Endothelial cell (in vitro differentiated cells): ENCODE data around the gene CPVL. TPM values are rescaled to one million over a fixed set of nuclear protein-coding genes. Genes with fewer than 3 reads are reported as not detected.

Source experiments
- DNase-seq: peaks from one replicate; pipeline ENCODE4 v3.0.0; 2021; ENCODE audit warnings: low spot score
- H3K27ac Mint-ChIP-seq: one replicate; pipeline ENCODE4 v1.8.0; 2021; ENCODE audit warnings: mixed read lengths, inconsistent platforms; ENCODE audit not compliant: unreplicated experiment
- H3K27me3 Mint-ChIP-seq: one replicate; pipeline ENCODE4 v1.8.0; 2021; ENCODE audit warnings: mild to moderate bottlenecking, moderate library complexity, mixed read lengths, inconsistent platforms; ENCODE audit not compliant: unreplicated experiment
- H3K36me3 Mint-ChIP-seq: one replicate; pipeline ENCODE4 v1.8.0; 2021; ENCODE audit warnings: mild to moderate bottlenecking, low read depth, mixed read lengths, inconsistent platforms; ENCODE audit not compliant: unreplicated experiment
- H3K4me1 Mint-ChIP-seq: one replicate; pipeline ENCODE4 v1.8.0; 2021; ENCODE audit warnings: mild to moderate bottlenecking, mixed read lengths, inconsistent platforms; ENCODE audit not compliant: unreplicated experiment
- H3K4me3 Mint-ChIP-seq: one replicate; pipeline ENCODE4 v1.8.0; 2021; ENCODE audit warnings: mild to moderate bottlenecking, mixed read lengths, inconsistent platforms; ENCODE audit not compliant: unreplicated experiment
- H3K9me3 Mint-ChIP-seq: one replicate; pipeline ENCODE4 v1.8.0; 2021; ENCODE audit warnings: mixed read lengths, inconsistent platforms; ENCODE audit not compliant: unreplicated experiment
- CTCF ChIP-seq: fragments of 200-600 bp; sonication (generic); IDR thresholded peaks from one replicate; pipeline ENCODE4 v1.5.0; 2021; ENCODE audit warnings: antibody characterized with exemption; ENCODE audit not compliant: unreplicated experiment
- total RNA-seq: library from RNA; stranded (reverse); fragmentation: NEBNext Ultra II Directional; extraction: Animal tissue kit (Norgen Biotek cat#: 25700); gene quantifications from one replicate; pipeline ENCODE4 v1.2.1, GENCODE V29; 2021; ENCODE audit not compliant: unreplicated experiment

The CPVL gene
- total RNA-seq, 1 donor from 2014 or later: 21.8 TPM

- Mint-ChIP-seq H3K4me3 (no peak overlapping the region), H3K27ac (no peak overlapping the region), H3K36me3 (no peaks in the 10 kb centered on the region), H3K4me1 (peaks cover 11% of the 10 kb centered on the region), H3K27me3 (peaks cover 12% of the 10 kb centered on the region), H3K9me3 (no peaks in the 10 kb centered on the region)
- no peak for DNase-seq
- TF ChIP-seq CTCF: no peak
These were observed 46.5 kb upstream of the CPVL start for GRCh38 chr7:29192811-29193210.

GRCh38 chr7:29192323-29192722, 46.0 kb upstream of the CPVL start:
- Mint-ChIP-seq H3K4me3 (no peak overlapping the region), H3K27me3 (peaks cover 12% of the 10 kb centered on the region), H3K27ac (no peak overlapping the region), H3K9me3 (no peaks in the 10 kb centered on the region), H3K36me3 (no peaks in the 10 kb centered on the region), H3K4me1 (peaks cover 12% of the 10 kb centered on the region)
- TF ChIP-seq CTCF: no peak
- DNase-seq: no peak

GRCh38 chr7:29190349-29191045, 44.2 kb upstream of the CPVL start:
- DNase-seq: no peak
- TF ChIP-seq CTCF: no peak
- Mint-ChIP-seq H3K4me1 (peaks cover 10% of the 10 kb centered on the region), H3K4me3 (no peak overlapping the region), H3K27me3 (peaks cover 9% of the 10 kb centered on the region), H3K27ac (no peak overlapping the region), H3K9me3 (no peaks in the 10 kb centered on the region), H3K36me3 (no peaks in the 10 kb centered on the region)

GRCh38 chr7:29189743-29190201, 43.4 kb upstream of the CPVL start:
- H3K4me3 Mint-ChIP-seq: no peak overlapping the region
- no peak overlapping the region for H3K27ac Mint-ChIP-seq
- H3K27me3 Mint-ChIP-seq: peaks cover 7% of the 10 kb centered on the region
- no peaks in the 10 kb centered on the region for H3K9me3 Mint-ChIP-seq
- peaks cover 6% of the 10 kb centered on the region for H3K4me1 Mint-ChIP-seq
- H3K36me3 Mint-ChIP-seq: no peaks in the 10 kb centered on the region
- TF ChIP-seq CTCF: peak; percentile 80
- peak; percentile 73 for DNase-seq

- H3K27me3 Mint-ChIP-seq: no peaks in the 10 kb centered on the region
- H3K4me3 Mint-ChIP-seq: no peak overlapping the region
- no peak for DNase-seq
- H3K27ac Mint-ChIP-seq: no peak overlapping the region
- no peak for TF ChIP-seq CTCF
- peaks cover 6% of the 10 kb centered on the region for H3K4me1 Mint-ChIP-seq
- H3K9me3 Mint-ChIP-seq: no peaks in the 10 kb centered on the region
- no peaks in the 10 kb centered on the region for H3K36me3 Mint-ChIP-seq
These were observed 39.3 kb upstream of the CPVL start for GRCh38 chr7:29185613-29186012.
